GM10266 (cell line): ENCODE measurements around the gene ZDHHC13.

ENCODE experiments used
- DNase-seq: peaks from one replicate; pipeline ENCODE4 v3.0.0; 2012; ENCODE audit errors: extremely low spot score
- TF ChIP-seq, protein P1 (sequence below): IDR thresholded peaks from 2 replicates; pipeline ENCODE4 v1.5.1; 2012; ENCODE audit warnings: mild to moderate bottlenecking, low read depth; ENCODE audit not compliant: control insufficient read depth, insufficient read depth; ENCODE audit errors: missing control alignments

The ZDHHC13 gene

DNA sequence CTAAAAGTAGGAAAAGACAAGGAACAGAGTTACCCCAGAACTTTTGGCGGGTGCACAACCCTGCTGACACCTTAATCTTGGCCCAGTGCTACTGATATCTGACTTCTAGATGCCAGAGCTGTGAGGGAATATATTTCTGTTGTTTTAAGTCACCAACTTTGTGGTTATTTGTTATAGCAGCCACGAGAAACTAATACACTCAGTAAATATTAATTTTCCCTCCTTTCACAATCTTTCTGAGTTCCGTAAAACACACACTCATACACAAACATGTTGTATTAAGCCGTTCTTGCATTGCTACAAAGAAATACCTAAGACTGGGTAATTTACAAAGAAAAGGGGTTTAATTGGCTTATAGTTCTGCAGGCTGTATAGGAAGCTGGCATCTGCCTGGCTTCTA is 16.1 kb upstream of the ZDHHC13 start:
- no peak for DNase-seq
- TF ChIP-seq, protein P1, sequence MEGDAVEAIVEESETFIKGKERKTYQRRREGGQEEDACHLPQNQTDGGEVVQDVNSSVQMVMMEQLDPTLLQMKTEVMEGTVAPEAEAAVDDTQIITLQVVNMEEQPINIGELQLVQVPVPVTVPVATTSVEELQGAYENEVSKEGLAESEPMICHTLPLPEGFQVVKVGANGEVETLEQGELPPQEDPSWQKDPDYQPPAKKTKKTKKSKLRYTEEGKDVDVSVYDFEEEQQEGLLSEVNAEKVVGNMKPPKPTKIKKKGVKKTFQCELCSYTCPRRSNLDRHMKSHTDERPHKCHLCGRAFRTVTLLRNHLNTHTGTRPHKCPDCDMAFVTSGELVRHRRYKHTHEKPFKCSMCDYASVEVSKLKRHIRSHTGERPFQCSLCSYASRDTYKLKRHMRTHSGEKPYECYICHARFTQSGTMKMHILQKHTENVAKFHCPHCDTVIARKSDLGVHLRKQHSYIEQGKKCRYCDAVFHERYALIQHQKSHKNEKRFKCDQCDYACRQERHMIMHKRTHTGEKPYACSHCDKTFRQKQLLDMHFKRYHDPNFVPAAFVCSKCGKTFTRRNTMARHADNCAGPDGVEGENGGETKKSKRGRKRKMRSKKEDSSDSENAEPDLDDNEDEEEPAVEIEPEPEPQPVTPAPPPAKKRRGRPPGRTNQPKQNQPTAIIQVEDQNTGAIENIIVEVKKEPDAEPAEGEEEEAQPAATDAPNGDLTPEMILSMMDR = no peak

DNA sequence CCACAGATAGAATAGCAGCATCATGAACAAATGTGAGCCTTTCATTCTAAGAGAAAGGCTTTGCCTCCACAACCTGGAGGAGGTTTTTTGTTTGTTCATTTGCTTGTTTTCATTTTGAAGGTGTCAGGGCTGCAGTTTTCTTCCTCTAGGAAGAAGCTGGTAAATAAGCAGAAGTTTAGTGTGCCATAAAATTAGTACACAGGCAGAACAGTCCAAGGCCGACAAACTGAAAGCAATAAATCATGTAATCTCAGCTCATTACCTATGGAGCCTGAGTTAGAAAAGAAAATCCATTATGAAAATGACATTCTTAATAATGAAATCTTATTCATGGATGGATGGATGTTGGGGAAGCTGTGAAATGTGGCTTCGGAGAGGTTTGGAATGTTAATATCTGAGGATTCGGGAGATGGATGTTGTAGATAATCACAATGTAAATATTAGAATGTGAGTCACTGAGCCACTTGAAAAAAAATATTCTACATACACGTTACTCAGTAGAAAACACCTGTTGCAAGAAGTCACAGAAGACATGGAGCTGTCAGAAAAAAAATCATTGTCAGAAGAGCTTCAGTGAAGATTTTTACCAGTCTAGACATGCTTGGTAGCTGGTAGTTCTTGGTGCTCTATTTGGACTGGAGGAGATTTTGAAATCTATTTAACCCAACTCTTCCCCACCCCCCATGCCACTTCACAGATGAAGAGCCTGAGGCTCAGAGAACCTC is 15.0 kb upstream of the ZDHHC13 start:
- TF ChIP-seq, protein P1 = no peak
- no peak for DNase-seq

DNA sequence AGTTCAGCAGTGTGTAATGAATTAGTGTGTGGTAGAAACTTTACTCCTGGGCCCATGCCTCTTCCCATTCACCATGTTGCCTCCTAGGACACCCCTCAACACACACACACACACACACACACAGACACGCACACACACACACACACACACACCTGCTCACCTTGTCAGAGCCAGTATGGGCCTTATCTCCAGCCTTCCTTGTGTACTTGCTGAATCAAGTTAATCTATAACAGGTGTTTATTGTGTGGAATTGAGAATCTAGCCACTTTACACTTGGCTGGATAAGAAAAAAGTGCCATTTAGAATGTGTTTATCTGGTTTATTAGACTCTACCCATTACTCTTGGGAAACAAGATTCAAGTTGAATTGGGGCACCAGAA is 14.5 kb upstream of the ZDHHC13 start:
- TF ChIP-seq, protein P1 = no peak
- DNase-seq = no peak

DNA sequence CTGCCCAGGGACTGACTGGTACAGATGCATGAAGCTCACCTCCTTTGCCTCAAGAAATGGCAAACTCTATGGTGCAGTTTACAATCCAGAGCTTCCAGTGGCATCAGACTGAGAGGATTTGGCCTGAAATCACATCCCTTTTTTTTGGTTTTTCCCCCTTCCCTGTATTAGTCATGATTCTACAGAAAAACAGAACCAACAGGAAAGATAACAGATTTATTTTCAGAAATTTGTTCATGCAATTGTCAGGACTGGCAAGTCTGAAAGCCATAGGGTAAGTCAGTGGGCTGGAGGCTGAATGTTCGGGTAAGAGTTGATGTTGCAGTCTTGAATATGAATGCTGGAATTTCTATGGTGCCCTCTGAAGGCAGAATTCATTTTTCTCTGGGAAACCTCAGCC is 12.0 kb upstream of the ZDHHC13 start:
- TF ChIP-seq, protein P1 = no peak
- DNase-seq = no peak

DNA sequence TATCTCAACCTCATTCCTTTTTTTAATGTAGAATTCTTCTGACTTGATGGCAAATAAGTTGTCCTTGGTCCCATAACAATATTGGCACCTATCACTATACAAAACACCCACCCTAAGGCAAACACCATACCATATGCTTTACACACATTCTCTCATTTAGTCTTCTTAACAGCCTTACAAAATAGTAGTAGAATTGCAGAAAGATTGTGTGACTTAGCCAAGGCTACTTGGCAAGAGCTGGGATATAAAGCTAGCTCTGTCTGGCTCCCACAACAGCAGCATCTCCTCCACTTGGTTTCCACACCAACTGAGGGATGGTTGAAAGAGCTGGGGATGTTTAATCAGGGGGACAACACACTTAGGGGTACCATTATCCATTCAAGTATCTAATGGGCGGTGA is 9.8 kb upstream of the ZDHHC13 start:
- TF ChIP-seq, protein P1 = no peak
- DNase-seq = no peak

DNA sequence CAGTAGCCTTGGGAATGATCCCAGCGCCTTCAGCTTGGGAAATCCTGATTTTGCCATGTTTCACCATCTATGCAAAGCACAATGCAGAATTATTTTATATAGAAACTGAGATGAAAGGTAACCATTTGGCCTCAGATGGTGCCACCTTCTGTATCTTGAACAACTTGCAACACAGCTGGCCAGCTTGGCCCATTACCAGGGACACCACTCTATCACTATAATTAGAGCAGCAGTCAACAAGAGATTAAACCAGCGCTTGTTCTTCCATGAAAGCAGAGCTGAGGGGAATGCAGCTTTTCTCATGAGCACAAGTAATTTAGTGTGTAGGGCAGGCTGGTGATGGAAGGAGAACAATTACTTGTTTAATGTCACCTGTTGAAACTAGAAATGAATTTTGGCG is 6.7 kb upstream of the ZDHHC13 start:
- TF ChIP-seq, protein P1 = no peak
- no peak for DNase-seq

DNA sequence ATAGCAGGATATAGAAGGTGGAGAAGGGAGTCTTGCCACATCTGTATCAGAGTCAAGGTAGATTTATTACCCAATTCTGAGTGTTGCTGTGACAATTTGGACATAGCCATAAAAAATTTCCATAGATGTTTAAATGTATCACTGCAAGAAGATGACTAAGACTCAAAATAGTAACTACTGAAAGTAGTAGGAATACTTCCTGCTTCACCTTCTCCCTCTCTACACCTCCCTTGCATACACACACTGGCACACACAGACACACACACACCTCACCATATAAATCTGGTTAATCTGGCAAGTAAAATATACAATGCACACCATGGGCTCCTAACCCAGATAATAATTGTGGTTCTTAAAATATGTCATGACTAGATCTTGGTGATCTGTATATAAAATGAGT is 5.2 kb upstream of the ZDHHC13 start:
- TF ChIP-seq, protein P1 = no peak
- no peak for DNase-seq
